GM12872 (cell line): ENCODE data around the gene WNK2.

Experiments used
- CTCF ChIP-seq: IDR thresholded peaks from 3 replicates; pipeline ENCODE4 v1.5.1; 2011; ENCODE audit warnings: low read depth, mild to moderate bottlenecking, low read length, moderate library complexity; ENCODE audit not compliant: insufficient read depth

Gene WNK2

GRCh38 chr9:93194641-93195040 lies 10.7 kb downstream of the WNK2 start:
- TF ChIP-seq CTCF, result no peak

- no peak for TF ChIP-seq CTCF
Observed at GRCh38 chr9:93196096-93197055, 12.4 kb downstream of the WNK2 start.

DNA sequence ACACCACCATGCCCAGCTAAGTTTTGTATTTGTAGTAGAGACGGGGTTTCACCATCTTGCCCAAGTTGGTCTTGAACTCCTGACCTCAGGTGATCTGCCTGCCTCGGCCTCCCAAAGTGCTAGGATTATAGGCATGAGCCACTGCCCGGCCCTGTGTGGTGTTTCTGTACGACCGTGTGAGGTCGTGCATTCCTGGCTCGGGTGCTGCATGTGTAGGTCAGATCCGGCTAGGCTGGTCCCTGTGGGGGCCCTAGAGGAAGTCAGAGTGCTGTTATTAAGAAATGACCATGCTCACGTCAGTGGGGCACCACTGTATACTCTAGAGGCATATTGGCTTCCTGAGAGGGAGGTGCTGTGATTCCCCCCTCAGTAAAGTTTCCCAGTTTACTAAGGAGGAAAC lies 13.7 kb downstream of the WNK2 start:
- no peak for TF ChIP-seq CTCF

DNA sequence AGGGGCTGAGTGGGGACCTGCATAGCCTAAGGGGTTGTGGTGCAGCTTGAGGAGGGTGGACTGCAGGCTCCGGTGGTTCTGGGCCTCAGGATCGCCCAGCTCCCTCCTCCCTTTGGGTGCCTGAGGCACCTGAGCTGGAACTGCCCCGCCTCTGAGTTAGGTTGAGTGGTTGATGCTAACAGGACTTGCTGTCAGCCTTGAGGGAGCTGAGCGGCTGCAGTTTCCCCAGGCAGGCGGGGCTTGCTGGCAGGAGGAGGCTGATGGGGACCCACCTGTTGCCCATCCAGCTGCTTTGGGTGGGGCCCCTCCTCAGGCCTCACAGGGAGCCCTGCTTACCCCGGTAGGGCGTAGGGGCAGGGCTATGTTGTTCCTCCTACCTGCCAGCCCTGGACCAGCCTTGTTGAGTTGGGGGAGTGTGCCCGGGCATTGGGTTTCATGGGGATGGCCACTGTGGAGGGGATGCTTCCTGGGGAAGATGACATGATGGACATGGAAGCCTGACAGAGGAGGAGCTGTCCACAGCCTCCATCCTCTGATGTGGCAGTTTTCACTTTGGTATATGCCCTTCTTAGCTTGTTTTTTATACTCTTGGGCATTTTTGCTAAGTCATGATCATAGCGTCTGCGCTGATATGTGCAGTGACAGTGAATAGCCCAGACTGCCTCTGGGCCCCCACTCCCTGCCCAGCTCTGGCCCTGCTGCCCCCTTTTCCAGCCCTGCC lies 14.3 kb downstream of the WNK2 start:
- TF ChIP-seq CTCF, result no peak

GRCh38 chr9:93198838-93199625 lies 15.1 kb downstream of the WNK2 start:
- no peak for TF ChIP-seq CTCF

DNA sequence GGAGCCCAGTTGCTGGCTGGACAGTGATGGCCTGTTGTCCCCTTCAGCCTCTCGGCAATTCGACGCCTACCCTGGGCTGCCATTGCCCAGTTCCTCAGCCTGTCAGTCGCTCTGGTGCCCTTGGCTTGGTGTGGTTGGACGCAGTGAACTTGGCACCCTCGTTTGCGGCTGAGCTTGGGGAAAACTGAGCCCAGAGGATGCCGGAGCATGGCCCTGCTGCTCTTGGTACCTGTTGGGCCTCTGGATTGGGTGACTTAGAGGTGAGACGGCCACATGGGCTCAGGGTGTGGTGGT lies 16.5 kb downstream of the WNK2 start:
- TF ChIP-seq CTCF, result no peak

GRCh38 chr9:93200989-93201334 lies 17.0 kb downstream of the WNK2 start:
- no peak for TF ChIP-seq CTCF
